ENCODE results near the gene METTL17. TPM values are rescaled to one million over a fixed set of nuclear protein-coding genes. Genes with fewer than 3 reads are reported as not detected.

Gene METTL17
- total and polyA plus RNA-seq, 9 of the 15 experiments (the other 6 are each of a cell fraction or from before 2014, with no cell fraction given), result 65.6 to 150 (median 90.0) TPM

GRCh38 chr14:20997115-20997514 is 7.3 kb downstream of the METTL17 start:
- TF ChIP-seq, protein P1, sequence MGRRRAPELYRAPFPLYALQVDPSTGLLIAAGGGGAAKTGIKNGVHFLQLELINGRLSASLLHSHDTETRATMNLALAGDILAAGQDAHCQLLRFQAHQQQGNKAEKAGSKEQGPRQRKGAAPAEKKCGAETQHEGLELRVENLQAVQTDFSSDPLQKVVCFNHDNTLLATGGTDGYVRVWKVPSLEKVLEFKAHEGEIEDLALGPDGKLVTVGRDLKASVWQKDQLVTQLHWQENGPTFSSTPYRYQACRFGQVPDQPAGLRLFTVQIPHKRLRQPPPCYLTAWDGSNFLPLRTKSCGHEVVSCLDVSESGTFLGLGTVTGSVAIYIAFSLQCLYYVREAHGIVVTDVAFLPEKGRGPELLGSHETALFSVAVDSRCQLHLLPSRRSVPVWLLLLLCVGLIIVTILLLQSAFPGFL (CRISPR knock-in tag; IDR thresholded peaks at IDR 0.05), result no peak
- TF ChIP-seq COPS2 (conservative IDR thresholded peaks at IDR 0.05) (no peak), ZFX (CRISPR knock-in tag; IDR thresholded peaks at IDR 0.05) (no peak), FOXA3 (CRISPR knock-in tag; conservative IDR thresholded peaks at IDR 0.05 in 1 of 2, IDR thresholded peaks at IDR 0.05 in 1 of 2) (no peak)
- Histone ChIP-seq H3K27ac (ENCODE audit: extremely low read depth, low read depth, low read length) (no peak overlapping the region), H4K20me1 (replicated peaks; ENCODE audit: control insufficient read depth, insufficient read depth, low read length) (no peaks in the 10 kb centered on the region), H3K4me2 (ENCODE audit: insufficient read depth, low read length) (no peak overlapping the region), H3K27me3 (ENCODE audit: control insufficient read depth in 2 of 2, insufficient read depth in 2 of 2, low read length in 2 of 2) (no peaks in the 10 kb centered on the region), H3K36me3 (ENCODE audit: control insufficient read depth, insufficient read depth, low read length) (peaks cover 45% of the 10 kb centered on the region), H3K4me3 (no peak overlapping the region), H3K9me3 (replicated peaks; ENCODE audit: control insufficient read depth, insufficient read depth, low read depth, low read length) (no peaks in the 10 kb centered on the region), H3K9ac (ENCODE audit: insufficient read depth in 1 of 2, low read depth in 2 of 2, low read length in 2 of 2) (no peak overlapping the region), H2AFZ (ENCODE audit: low read depth, low read length) (no peak overlapping the region), H3K9me1 (ENCODE audit: control insufficient read depth, insufficient read depth, low read length) (no peaks in the 10 kb centered on the region), H3K79me2 (ENCODE audit: control insufficient read depth, insufficient read depth, low read length) (peaks cover under 1% of the 10 kb centered on the region; the same call in 2 of the 3 replicates), H3K4me1 (replicated peaks in 1 of 2; ENCODE audit: control insufficient read depth in 2 of 2, insufficient read depth in 2 of 2, low read length in 2 of 2) (peaks cover 5% of the 10 kb centered on the region in 2 experiments; a peak in 3 of 5 replicates)
- WGBS (ENCODE audit: insufficient coverage, low coverage, missing lambda C conversion rate), result 74% methylated on average over 3 of the region's 4 CpGs
- FAIRE-seq (no peak), ATAC-seq (no peak), DNase-seq (ENCODE audit: extremely low read depth in 1 of 4, low spot score in 3 of 4) (no peak)
- BruUV-seq (replicated peaks), result no TSS peak
- CTCF ChIA-PET (ENCODE audit: low intra/inter-chr PET ratio), result no interaction called here
- intact Hi-C loops (cut with micrococcal nuclease), result no loop called here
- POLR2A ChIA-PET, result interaction anchor here (0.5 to 1.0 kb wide), 3 partner anchors 16 to 80 kb away, joined by 3 read pairs; no protein-coding TSS in a partner anchor
- in situ Hi-C loops (cut with MboI), result no loop called here

- Histone ChIP-seq H2AFZ (ENCODE audit: low read depth, low read length) (no peak overlapping the region), H3K4me2 (ENCODE audit: insufficient read depth, low read length) (no peak overlapping the region), H3K9ac (ENCODE audit: insufficient read depth in 1 of 2, low read depth in 2 of 2, low read length in 2 of 2) (no peak overlapping the region), H3K27ac (ENCODE audit: extremely low read depth, low read depth, low read length) (no peak overlapping the region), H3K4me3 (no peak overlapping the region), H3K9me1 (ENCODE audit: control insufficient read depth, insufficient read depth, low read length) (no peaks in the 10 kb centered on the region), H3K36me3 (ENCODE audit: control insufficient read depth, insufficient read depth, low read length) (peaks cover 40% of the 10 kb centered on the region), H3K9me3 (replicated peaks; ENCODE audit: control insufficient read depth, insufficient read depth, low read depth, low read length) (no peaks in the 10 kb centered on the region), H3K27me3 (ENCODE audit: control insufficient read depth in 2 of 2, insufficient read depth in 2 of 2, low read length in 2 of 2) (no peaks in the 10 kb centered on the region), H3K4me1 (replicated peaks in 1 of 2; ENCODE audit: control insufficient read depth in 2 of 2, insufficient read depth in 2 of 2, low read length in 2 of 2) (peaks cover 5 to 10% of the 10 kb centered on the region in 2 experiments; a peak in 3 of 5 replicates), H4K20me1 (replicated peaks; ENCODE audit: control insufficient read depth, insufficient read depth, low read length) (no peaks in the 10 kb centered on the region), H3K79me2 (ENCODE audit: control insufficient read depth, insufficient read depth, low read length) (no peaks in the 10 kb centered on the region)
- in situ Hi-C loops (cut with MboI), result no loop called here
- ATAC-seq, result no peak
- ChIA-PET POLR2A (interaction anchor here (0.6 to 1.0 kb wide), 3 partner anchors 17 to 80 kb away, joined by 3 read pairs; no protein-coding TSS in a partner anchor), CTCF (ENCODE audit: low intra/inter-chr PET ratio) (no interaction called here)
- intact Hi-C loops (cut with micrococcal nuclease), result no loop called here
- no peak for FAIRE-seq
- no peak for DNase-seq (ENCODE audit: extremely low read depth in 1 of 4, low spot score in 3 of 4)
- TF ChIP-seq FOXJ3 (CRISPR knock-in tag; IDR thresholded peaks at IDR 0.05) (no peak), MBD2 (IDR thresholded peaks at IDR 0.05; ENCODE audit: borderline replicate concordance, low read depth) (no peak), HSF4 (CRISPR knock-in tag; IDR thresholded peaks at IDR 0.05; ENCODE audit: borderline replicate concordance) (no peak), NFIC (IDR thresholded peaks at IDR 0.05) (no peak)
- 58% methylated on average over 2 of the region's 6 CpGs for WGBS (ENCODE audit: insufficient coverage, low coverage, missing lambda C conversion rate)
- no TSS peak for BruUV-seq (replicated peaks)
Observed at GRCh38 chr14:20997564-20997963, 7.8 kb downstream of the METTL17 start.

Data from K562 (cell line).